ENCODE data around the gene NAA35.

DNA sequence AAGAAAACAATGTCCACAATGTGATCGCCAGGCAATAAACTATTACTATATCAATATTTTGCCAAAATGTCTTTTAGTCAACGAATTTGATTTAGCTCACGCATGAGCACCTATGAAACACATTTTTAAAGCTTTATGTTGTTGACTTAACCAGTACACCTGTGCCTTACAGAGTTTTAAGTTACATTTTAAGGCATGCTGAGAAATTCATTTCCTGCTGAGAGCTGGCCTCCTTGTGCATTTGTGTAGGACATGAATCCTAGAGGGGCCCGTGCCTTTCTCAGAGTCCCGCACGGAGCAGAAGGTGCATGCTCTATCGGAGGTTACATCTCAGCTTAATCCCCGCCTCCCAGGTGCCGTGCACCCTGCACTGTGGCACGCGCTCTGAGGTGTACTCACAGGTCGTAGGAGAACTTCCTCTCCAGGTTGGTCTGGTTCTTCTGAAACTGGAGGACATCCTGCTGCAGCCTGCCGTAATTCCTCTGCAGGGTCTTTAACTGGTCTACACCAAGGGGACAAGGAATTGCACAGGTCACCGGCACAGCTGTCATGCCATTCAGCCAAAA, 105.2 kb downstream of the NAA35 start:
- TF ChIP-seq CTCF (IDR thresholded peaks at IDR 0.05) (no peak), POLR2A (IDR thresholded peaks at IDR 0.05) (no peak)

Measured in heart left ventricle (tissue), 13 donors.